Caco-2 (cell line): Measurements from ENCODE around the gene TTC33. TPM values are rescaled to one million over a fixed set of nuclear protein-coding genes. Genes with fewer than 3 reads are reported as not detected.

Experiments
- BruUV-seq: library from RNA; stranded (reverse); fragments of 400-500 nt; replicated peaks from 2 replicates; lab custom pipeline; 2021; lab: Mats Ljungman, UMichigan
- CTCF ChIA-PET: fragments of 300-600 bp; sonication (Branson Sonifier 250); formaldehyde crosslinking; loops from one replicate; lab custom pipeline; 2022; ENCODE audit warnings: antibody characterized with exemption; lab: Charles Lee
- POLR2A ChIA-PET: fragments of 300-600 bp; sonication (Branson Sonifier 250); formaldehyde crosslinking; loops from one replicate; lab custom pipeline; 2022; ENCODE audit warnings: antibody characterized with exemption; lab: Charles Lee
- DNase-seq, 2 experiments: peaks; one replicate each; pipeline versions ENCODE4 v3.0.0 to v3.0.0-alpha.2; 2020 to 2022
- H3K27me3 ChIP-seq: replicated peaks from 2 replicates; pipeline ENCODE4 v1.6.0; 2011; ENCODE audit warnings: low read length; ENCODE audit not compliant: control insufficient read depth, insufficient read depth
- H3K36me3 ChIP-seq: 2 replicates; pipeline ENCODE4 v1.5.1; 2011; ENCODE audit warnings: low read length; ENCODE audit not compliant: control insufficient read depth, insufficient read depth
- H3K4me1 ChIP-seq: fragments of 250-450 bp; sonication (Bioruptor Pico); 2 replicates; pipeline ENCODE4 v1.5.1; 2020; ENCODE audit warnings: mild to moderate bottlenecking
- H3K4me3 ChIP-seq: 2 replicates; pipeline ENCODE4 v1.5.1; 2011; ENCODE audit warnings: low read depth, mild to moderate bottlenecking, control low read depth, low read length
- H3K9me3 ChIP-seq: fragments of 250-450 bp; sonication (Bioruptor Pico); 2 replicates; pipeline ENCODE4 v1.5.1; 2020; ENCODE audit warnings: mild to moderate bottlenecking, moderate library complexity
- H3K27ac Mint-ChIP-seq: one replicate; pipeline ENCODE4 v1.8.0; 2022; ENCODE audit warnings: mixed read lengths; ENCODE audit not compliant: unreplicated experiment
- H3K27me3 Mint-ChIP-seq: one replicate; pipeline ENCODE4 v1.8.0; 2022; ENCODE audit warnings: mixed read lengths; ENCODE audit not compliant: insufficient read depth, unreplicated experiment
- H3K36me3 Mint-ChIP-seq: one replicate; pipeline ENCODE4 v1.8.0; 2022; ENCODE audit warnings: mild to moderate bottlenecking, mixed read lengths; ENCODE audit not compliant: insufficient read depth, unreplicated experiment
- H3K4me1 Mint-ChIP-seq: one replicate; pipeline ENCODE4 v1.8.0; 2022; ENCODE audit warnings: low read depth, mixed read lengths; ENCODE audit not compliant: unreplicated experiment
- H3K4me3 Mint-ChIP-seq: one replicate; pipeline ENCODE4 v1.8.0; 2022; ENCODE audit warnings: mild to moderate bottlenecking, moderate library complexity, mixed read lengths; ENCODE audit not compliant: unreplicated experiment
- H3K9me3 Mint-ChIP-seq: one replicate; pipeline ENCODE4 v1.8.0; 2022; ENCODE audit warnings: mixed read lengths; ENCODE audit not compliant: unreplicated experiment
- CTCF ChIP-seq, 2 experiments: fragments of 200-600 bp in 1 of 2; IDR thresholded peaks; 1 replicate in 1 of 2; 2 replicates in 1 of 2; pipeline versions ENCODE4 v1.5.1 to v1.8.0; 2011 to 2022; ENCODE audit warnings: antibody characterized with exemption in 1 of 2, control low read depth in 1 of 2, inconsistent platforms in 1 of 2, low read depth in 1 of 2, low read length in 1 of 2, mild to moderate bottlenecking in 1 of 2, moderate library complexity in 1 of 2; ENCODE audit not compliant: insufficient read depth in 1 of 2, severe bottlenecking in 1 of 2, unreplicated experiment in 1 of 2
- intact Hi-C: fragments of 100-400 bp; cut with micrococcal nuclease; formaldehyde crosslinking; loops from one replicate; pipeline ENCODE4 v1.10.0; 2022; ENCODE audit not compliant: unreplicated experiment
- total RNA-seq: library from RNA; stranded (reverse); gene quantifications from 2 replicates; pipeline ENCODE4 v1.2.3, GENCODE V29; 2022

TTC33 gene
- total RNA-seq, 1 experiment from 2014 or later: 8.6 TPM

- no peaks in the 10 kb centered on the region for H3K4me1 ChIP-seq
- no peak for DNase-seq
- H3K4me3 ChIP-seq: no peak overlapping the region
- POLR2A ChIA-PET: no interaction called here
- Mint-ChIP-seq H3K4me1 (no peaks in the 10 kb centered on the region), H3K27ac (no peak overlapping the region), H3K9me3 (no peaks in the 10 kb centered on the region), H3K27me3 (no peaks in the 10 kb centered on the region), H3K4me3 (no peak overlapping the region), H3K36me3 (no peaks in the 10 kb centered on the region)
- no peaks in the 10 kb centered on the region for H3K27me3 ChIP-seq
- no peaks in the 10 kb centered on the region for H3K36me3 ChIP-seq
- CTCF ChIA-PET: no interaction called here
- H3K9me3 ChIP-seq: no peaks in the 10 kb centered on the region
- no peak for TF ChIP-seq CTCF (IDR thresholded peaks at IDR 0.05; ENCODE audit: insufficient read depth in 1 of 2, low read depth in 1 of 2, low read length in 1 of 2, severe bottlenecking in 1 of 2, unreplicated experiment in 1 of 2)
- intact Hi-C loops: no loop called here
- BruUV-seq: no TSS peak
Observed at GRCh38 chr5:40502736-40503135, 253.0 kb downstream of the TTC33 start.

- no peak for DNase-seq
- Mint-ChIP-seq H3K4me3 (no peak overlapping the region), H3K27me3 (no peaks in the 10 kb centered on the region), H3K4me1 (no peaks in the 10 kb centered on the region), H3K36me3 (no peaks in the 10 kb centered on the region), H3K27ac (no peak overlapping the region), H3K9me3 (no peaks in the 10 kb centered on the region)
- ChIA-PET POLR2A (no interaction called here), CTCF (no interaction called here)
- no peak overlapping the region for H3K4me3 ChIP-seq
- no peaks in the 10 kb centered on the region for H3K9me3 ChIP-seq
- no peaks in the 10 kb centered on the region for H3K27me3 ChIP-seq
- H3K4me1 ChIP-seq: no peaks in the 10 kb centered on the region
- no peaks in the 10 kb centered on the region for H3K36me3 ChIP-seq
- no peak for TF ChIP-seq CTCF (IDR thresholded peaks at IDR 0.05; ENCODE audit: insufficient read depth in 1 of 2, low read depth in 1 of 2, low read length in 1 of 2, severe bottlenecking in 1 of 2, unreplicated experiment in 1 of 2)
- no TSS peak for BruUV-seq
- intact Hi-C loops: no loop called here
Observed at GRCh38 chr5:40501711-40502444, 253.9 kb downstream of the TTC33 start.

- Histone ChIP-seq H3K9me3 (no peaks in the 10 kb centered on the region), H3K4me1 (no peaks in the 10 kb centered on the region), H3K36me3 (no peaks in the 10 kb centered on the region), H3K4me3 (no peak overlapping the region), H3K27me3 (no peaks in the 10 kb centered on the region)
- H3K36me3 Mint-ChIP-seq: no peaks in the 10 kb centered on the region
- no peak overlapping the region for H3K4me3 Mint-ChIP-seq
- BruUV-seq: no TSS peak
- H3K27me3 Mint-ChIP-seq: peaks cover 2% of the 10 kb centered on the region
- H3K4me1 Mint-ChIP-seq: no peaks in the 10 kb centered on the region
- ChIA-PET POLR2A (no interaction called here), CTCF (no interaction called here)
- no peak for DNase-seq
- no peak for TF ChIP-seq CTCF (IDR thresholded peaks at IDR 0.05; ENCODE audit: insufficient read depth in 1 of 2, low read depth in 1 of 2, low read length in 1 of 2, severe bottlenecking in 1 of 2, unreplicated experiment in 1 of 2)
- intact Hi-C loops: no loop called here
- H3K9me3 Mint-ChIP-seq: no peaks in the 10 kb centered on the region
- no peak overlapping the region for H3K27ac Mint-ChIP-seq
Observed at GRCh38 chr5:40499518-40500273, 256.1 kb downstream of the TTC33 start.
